Measurements from ENCODE around the gene TBX21.

DNA sequence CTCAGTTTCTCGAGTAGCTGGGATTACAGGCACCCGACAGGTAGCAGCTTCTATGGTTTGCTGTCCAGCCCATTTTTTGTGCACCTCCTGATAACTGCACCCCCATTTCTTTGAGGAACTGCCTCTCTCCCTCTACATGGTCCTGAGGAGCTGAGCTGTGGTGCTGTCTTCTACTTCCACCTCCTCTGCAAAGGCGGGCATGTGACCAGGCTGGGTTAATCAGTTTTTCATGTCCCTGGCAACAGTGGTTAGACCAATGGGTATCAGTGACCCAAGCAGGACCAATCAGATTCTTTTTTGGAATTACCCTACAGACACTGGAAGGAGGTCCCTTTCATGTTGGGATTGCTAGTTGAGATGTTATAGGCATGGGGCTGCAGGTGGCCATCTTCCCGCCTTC is 41.3 kb downstream of the TBX21 start:
- no peak for TF ChIP-seq POLR2A (IDR thresholded peaks at IDR 0.05)
- TF ChIP-seq, protein P1, sequence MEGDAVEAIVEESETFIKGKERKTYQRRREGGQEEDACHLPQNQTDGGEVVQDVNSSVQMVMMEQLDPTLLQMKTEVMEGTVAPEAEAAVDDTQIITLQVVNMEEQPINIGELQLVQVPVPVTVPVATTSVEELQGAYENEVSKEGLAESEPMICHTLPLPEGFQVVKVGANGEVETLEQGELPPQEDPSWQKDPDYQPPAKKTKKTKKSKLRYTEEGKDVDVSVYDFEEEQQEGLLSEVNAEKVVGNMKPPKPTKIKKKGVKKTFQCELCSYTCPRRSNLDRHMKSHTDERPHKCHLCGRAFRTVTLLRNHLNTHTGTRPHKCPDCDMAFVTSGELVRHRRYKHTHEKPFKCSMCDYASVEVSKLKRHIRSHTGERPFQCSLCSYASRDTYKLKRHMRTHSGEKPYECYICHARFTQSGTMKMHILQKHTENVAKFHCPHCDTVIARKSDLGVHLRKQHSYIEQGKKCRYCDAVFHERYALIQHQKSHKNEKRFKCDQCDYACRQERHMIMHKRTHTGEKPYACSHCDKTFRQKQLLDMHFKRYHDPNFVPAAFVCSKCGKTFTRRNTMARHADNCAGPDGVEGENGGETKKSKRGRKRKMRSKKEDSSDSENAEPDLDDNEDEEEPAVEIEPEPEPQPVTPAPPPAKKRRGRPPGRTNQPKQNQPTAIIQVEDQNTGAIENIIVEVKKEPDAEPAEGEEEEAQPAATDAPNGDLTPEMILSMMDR (IDR thresholded peaks at IDR 0.05): no peak
